Amniotic stem cell (primary cell): Measurements from ENCODE around the gene LY6G6F.
"Not testable (repeated sequence)": the region's sequence is repeated elsewhere in the genome, so short reads cannot be mapped to it uniquely, and the experiment has no call there.

Experiments used
- DNase-seq: peaks from one replicate; lab custom pipeline; 2025; lab: John Stamatoyannopoulos, UW

LY6G6F gene

DNA sequence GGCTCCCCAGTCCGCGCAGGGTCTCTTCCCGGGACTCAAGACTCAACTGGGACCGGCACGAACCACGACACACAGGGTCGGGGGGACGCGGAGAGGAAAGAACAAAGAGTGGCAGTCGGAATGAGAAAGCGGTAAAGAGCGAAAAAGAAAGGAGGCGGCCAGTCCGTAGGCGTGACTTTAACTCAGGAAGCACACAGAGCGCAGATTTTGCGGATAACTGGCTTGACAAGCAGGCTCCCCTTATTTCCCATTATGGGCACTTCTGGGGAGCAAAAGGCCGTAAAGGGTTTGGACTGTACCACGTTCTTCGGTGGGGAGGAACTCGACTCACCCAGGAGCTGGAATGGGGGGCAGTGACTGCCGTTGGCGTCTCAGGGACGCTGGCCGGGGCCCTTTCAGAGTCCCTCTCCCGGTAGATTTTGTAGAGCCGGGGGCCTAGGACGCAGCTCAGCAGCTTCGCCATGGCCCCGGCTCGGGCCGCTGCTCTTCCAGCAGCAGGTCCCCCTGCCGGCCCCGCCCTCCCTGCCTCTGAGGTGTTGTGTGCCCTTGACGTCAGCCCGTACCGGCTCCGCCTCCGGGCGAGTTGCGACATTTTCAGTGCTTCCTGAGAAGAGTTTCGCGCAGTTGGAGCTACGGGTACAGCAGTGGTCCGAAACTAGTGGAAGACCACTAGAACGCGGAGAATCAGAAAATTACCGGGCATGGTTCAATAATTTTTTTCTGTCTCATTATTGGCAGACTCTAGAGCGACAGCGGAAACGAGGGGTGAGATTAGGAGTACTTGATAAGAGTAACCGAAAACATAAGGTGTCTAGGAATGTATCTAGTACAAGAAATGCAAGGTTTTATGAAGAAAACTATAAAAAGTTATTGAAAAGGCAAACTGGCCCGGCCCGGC, 3.6 kb upstream of the LY6G6F start, which contains the start of gene ABHD16A:
TSS of gene ABHD16A (minus strand) at position 506 of the 898 bp plus-strand sequence. CDS start at position 463, 43 bp downstream.
- peak; percentile 87 for DNase-seq

DNA sequence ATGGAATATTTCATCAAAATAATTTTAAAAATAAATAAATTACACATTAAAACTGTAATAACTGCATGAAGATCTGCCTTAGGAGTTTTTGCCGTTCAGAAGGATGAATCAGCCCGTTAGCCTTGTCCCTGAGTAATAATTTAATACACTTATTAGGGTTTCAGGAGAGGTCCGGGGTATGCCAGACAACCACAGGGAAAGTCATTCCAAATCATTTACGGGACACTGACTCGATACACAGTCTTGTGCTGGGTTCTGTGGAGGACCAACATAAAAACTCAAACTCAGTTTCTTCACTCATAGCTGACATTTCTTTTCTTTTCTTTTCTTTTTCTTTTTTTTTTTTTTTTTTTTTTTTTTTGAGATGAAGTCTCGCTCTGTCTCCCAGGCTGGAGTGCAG, 735 bp upstream of the LY6G6F start:
- no peak for DNase-seq

DNA sequence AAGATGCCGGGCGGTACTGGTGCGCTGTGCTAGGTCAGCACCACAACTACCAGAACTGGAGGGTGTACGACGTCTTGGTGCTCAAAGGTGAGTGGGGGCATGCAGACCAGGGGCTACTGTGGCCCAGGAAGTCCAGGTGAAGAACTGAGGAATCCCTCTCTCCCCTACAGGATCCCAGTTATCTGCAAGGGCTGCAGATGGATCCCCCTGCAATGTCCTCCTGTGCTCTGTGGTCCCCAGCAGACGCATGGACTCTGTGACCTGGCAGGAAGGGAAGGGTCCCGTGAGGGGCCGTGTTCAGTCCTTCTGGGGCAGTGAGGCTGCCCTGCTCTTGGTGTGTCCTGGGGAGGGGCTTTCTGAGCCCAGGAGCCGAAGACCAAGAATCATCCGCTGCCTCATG, 1.0 kb downstream of the LY6G6F start:
- DNase-seq = no peak

GRCh38 chr6:31708224-31708623, 1.6 kb downstream of the LY6G6F start:
- DNase-seq = no peak

GRCh38 chr6:31709157-31709556, 2.5 kb downstream of the LY6G6F start:
- not testable (repeated sequence) for DNase-seq

DNA sequence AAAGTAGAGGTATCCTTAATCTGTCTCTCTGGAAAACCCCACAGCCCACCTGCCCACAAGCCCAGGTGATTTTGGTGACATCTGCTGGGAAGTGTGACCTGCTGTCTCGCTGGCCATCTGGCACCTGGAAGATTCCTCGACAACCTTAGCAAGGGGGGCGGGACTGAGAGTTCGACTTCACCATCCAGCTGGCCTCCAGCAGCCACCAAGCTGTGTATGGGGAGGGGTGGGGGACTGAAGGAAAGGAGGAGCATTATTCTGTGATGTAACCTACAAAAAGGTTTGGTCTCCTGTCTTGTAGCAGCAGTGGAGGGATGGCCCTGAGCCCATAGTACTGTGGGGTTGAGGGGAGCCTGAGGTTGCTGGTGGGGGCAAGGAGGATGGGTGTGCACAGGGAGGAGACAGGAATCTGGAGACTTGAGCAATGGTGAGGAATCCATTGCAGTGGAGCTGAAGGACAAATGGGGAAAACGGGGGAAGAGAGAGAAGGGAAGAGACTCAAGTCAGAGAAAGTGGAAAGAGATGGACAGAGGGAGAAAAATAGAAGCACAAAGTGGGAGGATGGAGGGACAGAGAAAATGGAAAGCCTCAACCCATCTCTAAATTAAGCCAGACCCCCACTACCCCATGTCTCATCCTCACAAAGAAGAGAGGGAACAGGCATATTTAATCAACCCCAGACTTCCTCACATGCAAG, 4.0 kb downstream of the LY6G6F start:
- no peak for DNase-seq

DNA sequence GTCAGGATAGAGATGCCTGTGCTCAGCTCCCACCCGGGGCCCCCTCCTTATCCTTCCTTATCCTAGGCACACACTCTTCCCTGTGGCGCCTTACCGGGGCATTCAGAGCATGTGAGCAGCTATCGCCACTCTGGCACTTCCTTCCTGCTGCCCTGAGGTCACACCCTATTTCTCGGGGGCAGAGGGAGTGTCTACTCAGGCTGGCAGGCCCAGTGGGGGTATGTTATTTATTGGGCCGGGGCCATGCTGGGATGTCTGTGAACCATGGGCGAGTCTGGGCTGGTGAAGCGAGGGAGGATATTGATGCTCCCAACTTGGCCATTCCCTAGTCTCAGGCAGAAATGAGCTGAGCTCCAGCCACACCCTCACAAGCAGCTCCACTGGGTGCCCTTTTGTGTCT, 4.6 kb downstream of the LY6G6F start:
- no peak for DNase-seq

- DNase-seq = no peak
Measured at GRCh38 chr6:31712296-31712695, 5.6 kb downstream of the LY6G6F start.

DNA sequence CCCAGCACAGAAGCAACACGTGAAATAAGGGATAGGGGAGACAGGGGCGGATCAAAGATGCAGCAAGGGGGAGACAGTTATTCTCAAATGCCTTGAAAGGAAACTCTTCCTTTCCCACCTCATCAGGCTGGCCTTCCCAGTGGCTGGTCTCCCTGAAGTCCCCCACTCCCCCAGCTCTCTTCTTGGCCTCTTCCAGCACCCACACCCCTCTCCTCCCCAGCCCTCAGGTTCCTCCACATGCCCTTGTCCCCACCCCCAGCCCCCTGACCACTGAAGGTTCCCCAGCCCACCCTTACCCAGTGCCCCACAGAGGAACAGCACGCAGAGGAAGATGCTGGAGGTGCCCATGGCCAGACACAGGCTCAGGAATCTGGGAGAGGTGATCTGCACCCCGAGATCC, 6.8 kb downstream of the LY6G6F start:
- no peak for DNase-seq

- DNase-seq = no peak
Measured at GRCh38 chr6:31713991-31714684, 7.5 kb downstream of the LY6G6F start.

GRCh38 chr6:31715022-31715958, 8.6 kb downstream of the LY6G6F start, which contains the start of gene LY6G6D:
Gene LY6G6D, plus strand, starts transcription at chr6:31715348. Its CDS starts 8 bp downstream, at chr6:31715356.
- DNase-seq = no peak

- DNase-seq = no peak
Measured at GRCh38 chr6:31717499-31718222, 11.0 kb downstream of the LY6G6F start.

GRCh38 chr6:31718265-31718664, 11.6 kb downstream of the LY6G6F start:
- no peak for DNase-seq

DNA sequence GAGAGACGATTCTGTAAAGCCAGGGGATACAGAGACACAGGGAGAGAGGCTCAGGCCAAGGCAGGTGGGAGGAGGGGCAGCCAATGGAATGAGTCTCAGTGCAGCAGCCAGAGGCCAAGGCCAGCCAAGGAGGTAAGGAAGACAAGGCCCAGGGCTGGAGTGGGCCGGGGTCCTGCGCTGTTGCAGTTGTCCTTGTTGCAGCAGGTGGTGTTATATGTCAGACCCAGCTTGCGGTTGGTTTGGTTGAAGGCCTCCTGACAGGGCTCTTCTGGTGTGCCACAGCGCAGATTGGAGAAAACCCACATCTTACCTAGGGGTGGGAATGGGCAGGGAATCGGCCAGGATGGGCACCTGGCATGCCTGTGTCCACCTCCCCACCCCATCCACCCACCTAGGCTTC, 12.3 kb downstream of the LY6G6F start:
- no peak for DNase-seq

DNA sequence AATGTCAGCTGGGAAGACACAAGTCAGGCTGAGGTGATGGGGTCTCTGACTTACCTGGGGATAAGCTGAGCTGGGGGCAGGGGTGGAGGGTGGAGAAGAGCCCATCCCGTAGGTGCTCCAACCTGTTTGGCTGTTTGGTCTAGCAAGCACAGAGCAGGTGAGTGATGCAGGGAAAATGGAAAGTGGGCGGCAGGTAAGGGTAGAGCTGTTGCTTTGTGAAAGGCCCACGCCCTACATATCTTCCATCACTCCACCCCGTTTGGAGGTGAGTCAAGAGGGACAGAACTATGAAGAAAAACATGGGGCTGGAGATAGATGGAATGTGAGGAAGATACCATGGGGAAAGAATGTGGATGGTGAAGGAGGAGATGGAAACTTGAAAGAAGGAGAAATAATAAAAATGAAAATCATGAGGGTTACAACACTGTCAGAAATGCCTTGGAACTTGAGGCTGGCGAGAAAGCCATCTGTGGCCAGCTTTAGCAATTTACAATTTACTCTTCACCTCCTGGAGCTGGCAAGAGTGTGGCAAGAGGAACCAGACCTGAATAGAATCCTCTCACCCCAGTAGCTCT, 13.6 kb downstream of the LY6G6F start:
- no peak for DNase-seq

DNA sequence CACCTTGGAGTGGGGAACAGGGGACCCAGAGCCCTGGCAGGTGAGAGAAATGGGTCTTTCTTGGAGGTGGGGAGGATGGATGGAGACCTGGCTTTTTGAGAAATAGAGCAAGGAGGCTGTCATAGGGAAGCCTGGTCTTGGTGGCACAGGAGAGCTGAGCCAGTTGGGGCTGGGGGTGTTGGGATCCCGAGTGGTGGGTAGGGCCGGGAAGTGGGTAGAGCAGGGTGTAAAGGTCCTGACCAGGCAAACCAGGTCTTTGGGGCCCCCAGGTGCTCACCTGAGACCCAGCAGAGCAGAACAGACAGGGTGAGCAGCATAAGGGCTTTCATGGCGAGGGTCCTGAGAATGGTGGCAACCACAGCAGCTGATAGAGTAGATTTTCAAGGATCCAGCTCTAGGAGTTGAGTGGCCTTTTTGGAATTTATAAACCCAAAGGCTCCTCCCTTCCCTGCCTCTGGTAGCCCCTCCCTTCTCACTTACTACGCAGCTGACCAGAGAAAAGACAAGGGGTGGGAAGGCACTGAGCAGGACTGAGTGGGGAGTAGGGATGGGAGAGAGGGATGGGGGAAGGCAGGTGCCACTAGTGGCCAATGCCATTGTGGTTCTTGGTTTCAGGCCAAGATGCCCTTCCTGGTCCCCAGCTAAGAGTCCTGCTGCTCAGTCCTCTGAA, 14.8 kb downstream of the LY6G6F start, which contains the start of gene LY6G6C:
TSS of gene LY6G6C (minus strand) at position 396 of the 670 bp plus-strand sequence. CDS start at position 329, 67 bp downstream.
- DNase-seq = no peak

DNA sequence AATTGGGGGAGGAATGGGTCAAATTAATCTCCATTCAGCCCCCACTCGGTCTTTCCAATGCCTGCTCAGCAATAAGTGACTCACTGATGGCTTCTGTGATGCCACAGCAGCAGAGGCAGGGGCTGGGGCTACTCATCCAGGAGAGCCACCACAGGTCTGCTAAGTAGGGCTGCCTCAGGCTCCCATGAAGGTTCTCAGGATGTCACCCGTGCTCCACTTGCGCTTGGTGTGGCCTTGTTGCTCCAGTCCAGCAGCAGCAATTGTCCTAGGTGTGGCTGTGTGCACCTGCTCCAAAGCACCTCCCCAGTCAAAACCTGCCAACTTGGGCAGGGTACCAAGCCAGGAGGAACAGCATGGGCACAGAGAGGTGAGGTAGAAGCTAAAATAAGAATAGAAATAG, 15.5 kb downstream of the LY6G6F start:
- no peak for DNase-seq

DNA sequence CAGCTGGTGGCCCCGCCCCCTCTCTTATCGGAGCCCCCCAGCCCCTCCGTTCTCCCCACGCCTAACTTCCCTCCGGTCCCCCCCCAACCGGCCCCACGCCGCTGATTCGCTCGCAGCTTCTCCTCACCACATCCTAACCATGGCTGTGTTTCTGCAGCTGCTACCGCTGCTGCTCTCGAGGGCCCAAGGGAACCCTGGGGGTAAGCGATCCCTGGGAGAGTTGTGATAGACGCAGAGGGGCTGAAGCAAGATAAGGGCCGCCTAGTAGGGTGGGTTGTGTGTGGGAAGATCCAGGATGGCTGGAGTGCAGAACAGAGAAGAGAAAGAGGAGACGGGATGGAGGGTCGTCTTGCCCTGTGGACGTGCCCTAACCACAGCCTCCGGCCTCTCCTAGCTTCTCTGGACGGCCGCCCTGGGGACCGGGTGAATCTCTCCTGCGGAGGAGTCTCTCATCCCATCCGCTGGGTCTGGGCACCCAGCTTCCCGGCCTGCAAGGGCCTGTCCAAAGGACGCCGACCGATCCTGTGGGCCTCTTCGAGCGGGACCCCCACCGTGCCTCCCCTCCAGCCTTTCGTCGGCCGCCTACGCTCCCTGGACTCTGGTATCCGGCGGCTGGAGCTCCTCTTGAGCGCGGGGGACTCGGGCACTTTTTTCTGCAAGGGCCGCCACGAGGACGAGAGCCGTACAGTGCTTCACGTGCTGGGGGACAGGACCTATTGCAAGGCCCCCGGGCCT, 16.7 kb downstream of the LY6G6F start, which contains the start of gene MPIG6B:
TSS of gene MPIG6B (plus strand) at position 129 of the 735 bp plus-strand sequence. CDS start at position 140, 11 bp downstream.
- no peak for DNase-seq
